HG03159 (cell line): Measurements from ENCODE around the gene HOXB7.

Source experiments
- ATAC-seq: cut with Tn5 transposase; IDR thresholded peaks from one replicate; pipeline ENCODE4 v1.9.1; 2021; ENCODE audit warnings: mild to moderate bottlenecking, moderate library complexity; ENCODE audit not compliant: unreplicated experiment

HOXB7 gene

DNA sequence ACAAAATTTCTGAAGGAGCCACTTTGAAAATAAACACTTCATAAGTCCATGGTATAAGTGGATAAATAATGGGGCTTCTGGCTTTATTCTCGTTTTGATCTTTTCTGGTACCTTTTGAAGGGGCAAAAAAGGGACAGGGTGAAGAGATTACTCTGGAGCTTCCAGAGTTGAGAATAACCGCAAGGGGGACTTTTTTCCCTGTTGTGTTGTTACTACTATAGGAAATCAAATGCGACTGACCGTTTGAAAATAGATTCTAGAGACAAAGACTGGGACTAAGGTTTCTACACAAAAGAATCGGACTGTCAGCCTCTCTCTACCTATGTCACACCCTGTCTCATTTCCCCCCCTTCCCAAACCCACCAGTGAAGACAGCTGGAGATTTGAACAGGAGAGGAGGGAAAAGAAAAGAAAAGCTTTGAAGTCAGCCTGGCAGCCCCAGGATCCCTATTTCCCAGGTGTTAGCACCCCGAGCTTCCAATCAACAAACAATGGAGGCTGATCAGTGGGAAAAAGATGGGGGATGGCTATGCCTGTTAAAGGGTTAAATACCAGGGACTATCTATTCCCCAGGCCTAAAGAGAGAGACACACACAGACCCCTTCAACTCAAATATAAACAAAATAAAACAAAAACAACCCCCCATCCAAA is 41.0 kb downstream of the HOXB7 start:
- no peak for ATAC-seq

DNA sequence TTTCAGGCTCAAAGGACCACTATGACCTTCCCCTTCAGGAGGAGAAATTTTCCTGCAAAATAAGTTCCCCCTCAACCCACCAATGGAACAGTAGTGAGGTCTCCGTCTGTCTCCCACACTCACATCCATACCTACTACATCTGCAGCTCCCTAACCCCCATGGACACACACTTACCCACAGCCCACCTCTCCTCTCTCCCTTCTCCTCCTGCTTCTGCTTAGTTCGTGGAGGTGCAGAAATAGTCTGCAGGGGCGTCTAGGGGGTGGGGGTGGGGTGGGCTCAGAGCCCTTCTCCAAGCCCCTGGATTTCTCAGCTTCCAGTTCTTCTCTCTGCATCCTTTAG is 41.6 kb downstream of the HOXB7 start:
- ATAC-seq = no peak

DNA sequence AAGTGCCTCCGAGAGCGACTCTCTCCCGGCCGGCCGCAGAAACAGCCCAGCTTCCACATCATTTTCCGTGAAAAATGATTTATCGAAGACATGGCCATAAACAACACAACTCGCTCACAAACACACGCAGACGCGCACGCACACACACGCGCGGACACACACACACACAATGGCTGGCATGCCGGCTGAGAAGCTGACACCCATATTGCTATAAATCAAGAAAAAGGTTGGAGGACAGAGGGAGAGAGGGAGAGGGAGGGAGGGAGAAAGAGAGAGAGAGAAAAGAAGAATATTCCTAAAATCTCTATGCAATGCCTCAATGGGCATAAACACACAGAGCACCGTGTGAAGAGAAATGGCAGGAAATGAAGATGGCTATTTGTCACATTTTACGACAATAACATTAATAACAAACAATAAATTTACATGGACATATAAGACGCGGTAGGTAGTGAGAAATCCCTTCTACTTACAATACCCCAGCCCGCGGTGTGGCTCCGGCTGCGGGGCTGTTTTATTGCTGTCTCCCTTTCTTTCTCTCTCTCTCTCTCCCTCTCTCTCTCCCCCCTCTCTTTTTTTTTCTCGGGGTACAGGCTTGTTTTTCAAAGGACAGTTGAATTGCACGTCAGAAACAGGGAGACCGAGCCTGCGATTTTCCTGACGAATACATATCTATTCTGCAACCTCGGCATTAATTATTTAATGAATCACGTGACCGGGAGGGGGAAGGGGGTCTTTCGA is 42.1 kb downstream of the HOXB7 start:
- no peak for ATAC-seq

DNA sequence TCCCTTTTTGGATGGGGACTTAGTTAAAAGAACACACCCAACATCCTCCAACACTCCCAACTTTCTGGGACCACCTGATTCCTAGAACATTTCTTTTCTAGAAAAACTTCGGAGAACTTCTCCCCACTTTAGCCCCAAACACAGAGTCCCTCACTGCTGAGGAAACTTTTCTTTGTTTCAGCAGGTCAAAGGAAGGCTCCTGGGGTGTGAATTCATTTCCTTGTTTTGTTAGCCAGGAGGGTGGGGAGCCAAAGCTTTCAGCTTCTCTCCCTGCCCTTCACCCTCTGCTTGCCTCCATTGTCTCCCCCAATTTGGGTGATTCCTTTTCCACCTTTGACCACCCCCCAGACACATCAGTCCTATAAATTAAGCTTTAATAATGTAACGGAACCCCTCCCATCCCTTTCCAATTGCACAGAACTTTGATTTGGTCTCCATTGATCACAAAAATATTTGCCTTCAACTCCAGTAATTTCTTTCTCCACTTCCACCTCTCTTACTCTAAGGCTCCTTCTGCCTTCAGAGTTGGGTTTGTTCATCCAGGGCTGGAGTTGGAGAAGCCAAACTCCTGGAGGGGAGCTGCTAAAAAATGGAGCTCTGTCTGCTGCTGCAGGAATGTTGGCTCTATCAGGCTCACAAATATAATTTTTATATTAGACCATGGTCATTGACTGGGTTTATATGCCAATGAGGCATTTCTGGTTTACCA is 43.0 kb downstream of the HOXB7 start:
- ATAC-seq = no peak

DNA sequence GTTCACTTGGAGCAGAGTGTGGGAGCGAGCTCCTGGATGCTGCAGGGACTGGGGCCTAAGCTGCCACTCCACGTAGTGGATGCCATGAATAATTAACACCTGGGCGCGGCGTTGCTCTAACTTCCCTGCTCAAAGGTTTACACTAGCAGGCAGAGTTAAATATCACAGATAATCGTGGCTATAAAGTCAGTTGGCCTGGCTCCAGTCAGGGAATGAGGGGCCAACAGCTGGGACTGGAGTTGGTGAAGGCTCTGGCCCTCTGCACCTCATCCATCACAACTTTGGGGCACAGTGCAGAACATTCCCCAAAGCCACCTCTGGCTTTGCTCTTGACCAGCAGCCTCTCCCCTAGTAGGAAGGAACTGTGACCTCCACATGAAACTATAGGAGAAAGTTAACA is 43.6 kb downstream of the HOXB7 start:
- ATAC-seq = no peak

DNA sequence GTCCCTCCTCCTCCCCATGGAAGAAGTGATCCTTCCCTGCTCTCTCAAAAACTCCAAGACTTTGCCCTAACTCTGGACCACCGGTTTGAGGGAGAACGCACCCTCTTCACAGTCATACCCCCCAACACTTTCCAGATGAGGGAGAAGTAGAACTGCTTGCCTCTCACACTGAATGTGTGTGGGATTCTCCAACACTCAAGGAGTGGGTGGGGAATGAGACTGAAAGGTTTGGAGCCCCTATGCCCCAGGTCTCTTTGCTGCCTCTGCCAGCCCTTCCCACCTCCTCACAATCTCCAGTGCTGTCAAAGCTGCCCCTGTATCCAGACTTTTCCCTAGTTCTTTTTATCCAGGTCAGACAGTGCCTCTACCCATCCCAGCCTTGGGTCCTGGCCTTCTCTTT is 44.1 kb downstream of the HOXB7 start:
- ATAC-seq = no peak

DNA sequence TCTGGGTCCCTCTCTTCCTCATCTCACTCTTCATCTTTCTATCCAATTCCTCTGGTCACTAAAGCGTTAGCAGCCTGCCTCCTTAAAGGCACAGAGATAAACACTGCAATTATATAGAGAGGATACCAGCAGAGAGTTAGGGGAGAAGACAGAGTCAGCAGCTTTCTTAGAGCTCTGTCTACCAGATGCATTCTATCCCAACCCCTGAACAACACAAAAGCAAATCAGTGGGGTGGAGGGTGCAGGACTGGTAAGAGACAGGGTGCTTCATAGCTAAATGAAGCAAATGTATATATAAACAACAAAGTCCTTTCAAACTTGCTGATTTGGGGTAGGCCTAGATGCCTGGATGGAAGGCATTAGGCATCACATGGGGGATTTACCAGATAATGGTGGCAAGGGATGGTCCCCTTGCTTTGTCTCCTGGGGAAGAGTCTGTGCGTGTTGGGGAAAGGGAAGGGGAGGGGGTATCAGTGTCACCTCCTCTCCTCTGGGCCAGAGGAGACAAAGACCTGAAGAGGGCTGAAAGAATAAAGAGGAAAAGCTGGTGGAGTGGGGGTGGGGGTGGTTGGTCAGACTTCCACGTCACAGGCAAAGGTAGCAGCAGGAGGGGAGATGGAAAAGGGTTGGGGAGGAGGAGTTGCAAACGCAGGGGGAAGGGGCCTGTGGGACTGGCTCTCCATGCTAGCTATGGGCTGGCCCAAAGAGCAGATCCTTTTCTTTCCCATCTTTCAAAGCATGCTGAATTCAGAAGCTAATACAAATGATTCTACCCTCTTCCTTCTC is 44.7 kb downstream of the HOXB7 start:
- ATAC-seq = no peak

DNA sequence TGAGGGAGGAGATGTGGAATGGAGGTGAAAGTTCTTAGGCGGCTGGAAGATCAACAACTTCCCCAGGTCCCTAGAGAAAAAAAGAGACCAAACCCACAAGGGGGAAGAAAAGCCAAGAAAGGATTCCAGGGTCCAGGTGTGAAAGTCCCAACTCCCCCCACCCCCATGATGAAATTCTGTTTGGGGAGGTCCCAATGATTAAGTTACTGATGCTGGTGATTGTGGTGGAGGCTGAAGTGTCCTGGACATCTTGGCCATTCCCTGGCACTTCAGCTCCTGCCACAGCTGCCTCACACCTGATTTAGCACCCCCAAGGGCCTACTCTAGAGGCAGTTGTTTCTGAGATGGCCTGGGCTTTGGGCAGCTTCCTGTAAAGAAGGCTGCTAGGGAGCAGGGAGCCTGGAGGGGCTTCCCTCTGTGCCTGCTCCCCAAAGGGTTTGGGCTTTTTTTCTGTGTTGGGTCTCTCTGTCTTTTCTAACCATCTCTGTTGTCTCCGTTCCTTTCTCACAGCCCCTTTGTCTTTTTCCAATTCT is 45.7 kb downstream of the HOXB7 start:
- ATAC-seq = no peak

DNA sequence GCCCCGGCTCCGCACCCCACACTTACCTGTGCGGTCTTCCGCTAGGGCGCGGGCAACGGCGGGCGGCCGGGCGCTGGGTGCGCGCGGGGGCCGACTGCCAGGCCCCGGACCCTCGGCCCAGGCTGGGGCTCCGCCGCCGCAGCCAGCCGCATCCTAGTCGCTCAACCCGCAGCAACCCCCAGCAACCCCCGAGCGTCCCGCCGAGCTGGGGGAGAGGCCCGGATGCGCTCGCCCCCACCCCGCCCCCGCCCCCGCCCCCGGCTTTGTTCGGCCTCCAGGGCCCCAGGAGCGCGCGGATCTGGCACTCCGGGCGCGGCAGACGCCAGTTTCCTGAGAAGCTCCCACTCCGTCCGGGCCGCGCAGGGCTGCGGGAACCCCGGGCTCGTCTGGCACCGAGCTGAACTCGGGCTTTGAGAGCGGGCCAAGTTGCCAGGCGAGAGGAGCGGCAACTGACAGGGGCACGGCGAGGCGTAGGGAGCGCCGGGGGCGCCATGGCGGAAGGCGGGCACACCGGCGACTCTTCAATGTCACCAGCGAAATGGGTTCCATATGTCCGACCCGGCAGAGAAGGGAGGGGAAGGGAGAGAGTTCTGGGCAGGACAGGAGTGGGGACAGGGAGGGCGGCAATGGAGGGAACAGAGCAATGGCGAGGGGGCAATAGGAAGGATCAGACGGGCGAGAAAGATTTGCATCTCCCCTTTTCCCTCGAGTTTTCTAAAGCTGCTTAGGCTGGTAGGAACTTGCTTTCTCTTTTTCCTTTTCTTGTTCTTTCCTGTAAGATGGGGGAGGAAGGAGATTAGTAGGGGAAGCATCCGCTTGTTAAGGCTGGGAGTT is 46.4 kb downstream of the HOXB7 start:
- ATAC-seq = no peak

DNA sequence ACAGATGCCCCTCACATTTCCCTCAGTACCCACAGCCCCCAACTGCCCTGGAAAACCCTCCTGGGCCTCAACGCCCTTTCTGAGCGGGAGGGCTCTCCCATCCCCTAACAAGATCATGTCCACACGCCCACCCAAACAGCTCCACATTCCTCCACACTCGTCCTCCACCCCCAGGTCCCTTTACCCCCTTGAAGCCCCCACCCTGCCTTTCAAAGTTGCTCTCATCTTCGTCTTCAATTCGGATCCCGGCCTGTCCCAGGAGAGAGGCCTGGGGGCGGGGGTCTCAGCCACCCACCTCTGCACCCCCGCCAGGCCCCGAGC is 47.0 kb downstream of the HOXB7 start:
- no peak for ATAC-seq

DNA sequence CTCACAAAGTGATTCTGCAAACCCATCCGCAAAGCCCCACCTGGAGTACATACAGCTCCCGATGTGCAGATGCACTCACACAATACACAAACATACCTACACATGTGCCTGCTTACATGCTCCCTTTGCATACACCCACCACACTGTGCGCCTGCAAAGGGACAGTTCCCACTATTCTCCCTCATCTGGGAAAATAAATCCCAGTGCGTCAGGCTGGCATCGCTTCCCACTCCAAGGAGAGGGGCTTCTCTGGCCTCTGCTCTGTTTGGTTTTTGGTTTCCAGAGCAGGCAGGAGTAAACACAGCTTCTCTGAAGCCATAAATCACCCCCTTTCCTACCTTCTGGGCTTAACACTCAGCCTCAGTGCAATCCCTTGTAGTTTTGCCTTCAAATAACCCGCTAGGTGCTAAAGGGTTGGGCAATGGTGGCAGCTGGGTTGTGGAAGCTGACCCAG is 47.4 kb downstream of the HOXB7 start:
- no peak for ATAC-seq

DNA sequence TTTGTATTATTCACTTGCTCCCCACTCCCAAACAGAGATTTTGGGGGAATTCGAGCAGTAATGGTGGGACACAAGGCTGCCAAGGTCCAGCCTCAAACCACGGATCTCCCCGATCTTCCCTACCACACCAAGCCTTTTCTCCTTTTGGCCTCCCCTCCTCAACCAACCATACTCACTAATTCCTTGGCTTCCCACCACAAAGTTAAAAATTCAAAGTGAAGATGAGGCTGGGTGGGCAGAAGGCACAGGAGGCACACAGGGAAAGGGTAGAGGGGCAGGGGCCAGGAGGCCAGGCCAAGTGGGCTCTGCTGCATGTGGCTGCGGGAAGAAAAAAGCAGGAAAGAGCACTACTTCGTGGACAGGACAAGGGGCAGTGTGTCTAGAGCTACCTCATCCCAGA is 47.9 kb downstream of the HOXB7 start:
- no peak for ATAC-seq

DNA sequence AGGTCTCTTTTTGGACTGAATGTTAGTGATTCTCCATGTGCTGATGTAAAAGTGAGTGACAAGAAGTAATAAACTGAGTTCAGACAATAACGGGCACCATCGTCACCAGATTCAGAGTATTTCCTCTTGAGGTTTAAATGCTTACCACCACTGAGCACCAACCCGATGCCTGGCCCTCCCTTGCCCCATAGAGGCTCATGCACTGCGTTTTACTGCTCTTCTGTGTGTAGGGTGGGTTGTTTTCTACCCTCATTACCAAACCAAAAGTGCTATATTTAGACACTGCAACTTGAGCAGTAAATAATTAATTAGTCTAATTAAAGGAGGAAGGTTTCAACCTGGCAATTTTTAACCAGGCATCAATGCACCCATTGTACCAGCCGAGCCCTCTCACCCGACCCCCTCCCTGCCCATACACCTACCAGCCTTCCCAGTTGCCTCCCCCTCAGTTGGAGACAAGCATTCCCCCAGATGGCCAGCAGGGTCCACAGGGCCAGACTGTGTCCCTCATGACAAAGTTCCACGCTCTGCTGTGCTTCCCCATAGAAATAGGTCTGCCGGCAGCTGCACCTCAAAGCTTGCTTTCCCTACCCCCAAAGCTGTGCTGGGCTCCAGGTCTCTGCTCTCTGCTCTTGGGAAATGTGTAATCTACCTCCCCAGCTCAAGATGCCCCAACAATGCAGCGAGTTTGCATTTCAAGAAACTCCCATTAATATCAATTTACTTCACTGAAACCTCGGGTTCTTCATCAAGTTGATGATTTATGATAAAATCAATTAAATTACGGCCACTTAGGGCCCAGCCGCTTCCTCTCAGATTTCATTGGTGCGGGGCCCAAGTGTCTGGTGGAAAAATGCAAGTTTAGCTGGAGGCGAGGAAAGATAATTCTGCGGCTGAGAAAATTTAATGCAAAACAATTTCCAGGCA is 48.7 kb downstream of the HOXB7 start:
- ATAC-seq = no peak

DNA sequence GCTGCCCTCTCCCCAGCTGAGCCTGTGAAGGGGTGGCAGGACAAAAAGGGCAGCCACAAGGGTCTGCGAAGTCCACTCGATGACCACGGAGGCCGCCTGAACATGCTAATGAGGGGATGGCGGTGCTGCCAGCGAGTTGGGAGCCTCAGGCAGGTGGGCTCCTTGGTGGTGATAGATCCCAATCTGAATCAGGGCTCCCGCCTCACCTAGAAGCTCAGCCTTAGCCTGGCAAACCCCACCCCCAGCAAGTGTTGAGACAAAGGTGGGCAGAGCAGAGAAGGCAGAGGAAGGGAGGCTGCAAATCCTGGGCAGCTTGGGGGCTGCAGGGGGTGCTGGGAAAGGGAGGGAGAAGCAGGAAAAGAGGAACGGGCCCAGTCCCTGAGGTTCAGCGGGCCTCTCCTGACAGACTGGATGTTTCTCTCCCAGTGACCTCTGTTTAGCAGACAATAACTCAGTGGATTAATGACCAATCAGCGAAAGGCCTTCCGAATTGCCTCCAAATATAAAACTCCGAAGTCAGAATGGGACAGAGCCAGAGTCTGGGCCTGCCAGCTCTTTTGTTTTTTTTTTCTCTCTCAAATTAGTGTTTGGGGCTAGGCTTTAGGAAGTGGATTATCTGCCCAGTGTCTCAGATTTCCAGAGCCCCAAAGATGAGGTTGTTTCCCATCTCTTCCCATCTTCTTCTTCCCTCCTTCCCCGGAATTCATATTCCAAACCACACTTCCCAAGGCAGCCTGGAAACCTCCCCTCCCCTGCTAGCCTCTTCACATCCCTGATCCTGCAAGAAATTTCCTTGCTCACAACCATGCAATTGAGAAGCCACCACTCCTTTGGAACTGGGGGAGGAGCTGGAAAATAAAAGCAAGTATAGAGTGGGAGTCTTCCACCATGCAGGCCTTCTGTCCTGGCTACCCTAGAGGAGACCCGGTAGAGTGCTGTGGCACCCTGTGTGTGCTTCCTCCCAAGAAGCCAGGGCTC is 50.7 kb downstream of the HOXB7 start:
- no peak for ATAC-seq

DNA sequence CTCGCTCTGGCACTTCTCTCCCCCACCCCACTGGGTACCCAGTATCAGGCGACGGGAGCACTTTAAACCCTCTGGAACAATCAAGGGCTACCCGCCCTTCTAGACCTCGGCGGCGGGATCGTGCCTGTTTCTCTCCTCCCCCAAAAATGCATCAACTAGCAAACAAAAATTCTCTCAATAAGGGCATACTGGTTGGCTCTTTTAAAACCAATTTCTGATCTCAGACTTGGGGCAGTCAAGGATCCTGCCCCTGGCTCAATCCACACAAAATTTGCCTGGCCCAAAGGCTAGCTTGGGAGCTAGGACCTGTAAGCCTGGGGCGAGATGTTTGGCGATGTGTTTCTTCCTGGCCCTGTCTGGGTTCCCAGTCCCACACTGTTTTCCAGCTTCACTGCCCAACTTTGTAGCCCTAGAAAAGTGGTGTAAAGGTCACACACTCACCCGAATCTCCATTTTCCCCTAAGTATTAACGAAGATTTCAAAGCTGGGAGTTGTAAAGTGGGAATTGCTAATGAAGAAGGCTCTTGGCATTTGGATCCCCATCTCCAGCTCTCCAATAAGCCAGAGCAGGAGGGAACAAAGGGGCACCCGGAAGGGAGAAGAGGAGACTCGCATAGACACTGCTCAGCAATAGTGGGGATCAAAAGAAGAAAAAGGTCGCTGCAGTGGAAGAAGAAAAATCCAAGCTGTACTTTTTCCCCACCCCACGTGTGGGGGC is 51.5 kb downstream of the HOXB7 start:
- ATAC-seq = no peak

DNA sequence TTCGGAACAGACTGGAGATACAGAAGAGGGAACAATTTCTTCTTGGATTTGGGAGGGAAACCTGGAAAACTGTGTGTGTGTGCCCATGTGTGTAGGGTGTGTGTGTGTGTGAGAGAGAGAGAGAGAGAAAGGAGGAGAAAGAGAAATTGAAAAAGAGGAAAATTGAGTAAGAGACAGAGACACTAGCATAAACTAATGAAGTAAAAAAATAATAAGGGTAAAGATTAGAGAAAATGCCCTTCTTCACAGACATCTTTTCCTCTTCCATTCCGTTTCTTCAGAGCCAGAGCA is 52.0 kb downstream of the HOXB7 start:
- ATAC-seq = no peak

DNA sequence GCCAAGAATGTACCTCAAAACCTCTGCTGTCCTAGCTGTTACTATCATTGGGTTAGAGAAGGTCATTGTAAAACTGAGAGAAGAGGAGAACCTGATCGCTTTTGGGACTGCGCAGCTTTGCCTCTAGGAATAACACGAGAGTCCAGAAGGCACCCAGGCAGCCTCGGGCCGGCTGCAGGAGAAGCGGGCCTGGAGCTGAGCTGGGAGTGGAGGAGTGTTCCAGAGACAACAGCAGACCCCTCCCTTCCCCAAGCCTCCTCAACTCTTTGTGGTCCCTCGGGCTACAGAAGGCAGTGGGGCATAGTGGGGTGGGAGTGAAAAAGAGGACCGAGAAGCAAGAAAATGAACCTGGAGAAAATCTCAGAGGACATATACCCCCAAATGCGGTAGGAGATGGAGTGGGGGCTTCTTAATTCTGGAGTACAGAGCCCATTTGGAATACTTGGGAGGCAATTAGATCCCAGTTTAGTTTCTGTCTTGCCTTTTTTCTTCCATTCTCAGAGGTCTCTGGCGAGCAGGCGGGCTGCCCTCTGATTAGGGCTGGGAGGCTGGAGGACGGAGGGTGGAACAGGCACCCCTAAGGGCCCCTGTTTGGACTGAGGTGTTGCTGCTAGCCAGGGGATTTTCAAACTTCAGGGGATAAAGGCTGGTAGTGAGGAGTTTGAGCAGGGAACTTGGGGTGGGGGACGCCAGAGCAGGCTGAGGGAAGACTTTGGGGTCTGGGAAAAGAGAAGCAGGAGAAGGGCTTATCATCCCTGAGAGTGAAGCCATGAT is 52.6 kb downstream of the HOXB7 start:
- no peak for ATAC-seq
